ENCODE results near the gene EIPR1. TPM values are rescaled to one million over a fixed set of nuclear protein-coding genes. Genes with fewer than 3 reads are reported as not detected.

EIPR1 gene
- total and polyA plus RNA-seq, 2 donors (not counting 3 experiments of a cell fraction or from before 2014, with no cell fraction given): 30.8 to 57.3 TPM

- Histone ChIP-seq H3K4me2 (ENCODE audit: insufficient read depth, low read length) (no peak overlapping the region), H3K27ac (ENCODE audit: insufficient read depth, low read depth, low read length) (no peak overlapping the region), H4K20me1 (replicated peaks; ENCODE audit: control insufficient read depth, extremely low read depth, insufficient read depth, low read length) (no peaks in the 10 kb centered on the region), H3K36me3 (ENCODE audit: control insufficient read depth in 2 of 2, extremely low read depth in 1 of 2, insufficient read depth in 2 of 2, low read length in 2 of 2) (peaks cover 0 to 7% of the 10 kb centered on the region in 2 experiments), H3K79me2 (ENCODE audit: control insufficient read depth, insufficient read depth, low read length) (peaks cover 3% of the 10 kb centered on the region), H3K9me1 (replicated peaks; ENCODE audit: control insufficient read depth, extremely low read depth, insufficient read depth, low read length) (no peaks in the 10 kb centered on the region), H3K4me1 (ENCODE audit: control insufficient read depth, extremely low read depth, insufficient read depth, low read length) (no peaks in the 10 kb centered on the region), H2AFZ (ENCODE audit: low read depth, low read length) (no peak overlapping the region), H3K9ac (replicated peaks; ENCODE audit: extremely low read depth, insufficient read depth, low read length) (no peak overlapping the region), H3K9me3 (replicated peaks; ENCODE audit: control insufficient read depth, insufficient read depth, low read length) (no peaks in the 10 kb centered on the region), H3K27me3 (ENCODE audit: control insufficient read depth in 2 of 2, insufficient read depth in 2 of 2, low read length in 2 of 2) (no peaks in the 10 kb centered on the region), H3K4me3 (replicated peaks in 1 of 3; ENCODE audit: insufficient read depth in 1 of 3, low read depth in 1 of 3, low read length in 3 of 3) (no peak overlapping the region)
- dilution Hi-C loops (cut with MboI; ENCODE audit: extremely low pct_ligation_motif_present, low sequenced_read_pairs) (no loop called here), intact Hi-C loops (cut with micrococcal nuclease) (no loop called here)
- DNase-seq (ENCODE audit: low read depth, low spot score) (no peak), FAIRE-seq (no peak)
- POLR2A ChIA-PET: no interaction called here
- TF ChIP-seq JUN (IDR thresholded peaks at IDR 0.05; ENCODE audit: borderline replicate concordance, insufficient read depth, insufficient read length, low read depth) (no peak), MYC (IDR thresholded peaks at IDR 0.05; ENCODE audit: low read depth, low read length) (no peak), GATA2 (IDR thresholded peaks at IDR 0.05; ENCODE audit: insufficient read depth, insufficient read length, low read depth, low read length) (no peak)
- no TSS peak for BruUV-seq (replicated peaks)
- CTCF ChIA-PET: interaction anchor here (1.1 kb wide), 1 partner anchor 16 kb away, joined by 3 read pairs; no protein-coding TSS in a partner anchor
Measured at GRCh38 chr2:3319134-3319533, 58.5 kb downstream of the EIPR1 start.

GRCh38 chr2:3317871-3318590, 59.6 kb downstream of the EIPR1 start:
- dilution Hi-C loops (cut with MboI; ENCODE audit: extremely low pct_ligation_motif_present, low sequenced_read_pairs): no loop called here

More at GRCh38 chr2:3317871-3318590, 59.6 kb downstream of the EIPR1 start:
- no peaks in the 10 kb centered on the region for H3K4me1 ChIP-seq (ENCODE audit: control insufficient read depth, extremely low read depth, insufficient read depth, low read length)
- FAIRE-seq: no peak
- no peaks in the 10 kb centered on the region for H3K27me3 ChIP-seq (ENCODE audit: control insufficient read depth in 2 of 2, insufficient read depth in 2 of 2, low read length in 2 of 2)
- TF ChIP-seq CTCF (IDR thresholded peaks at IDR 0.05; ENCODE audit: extremely low read depth in 1 of 2, insufficient read depth in 1 of 2, low read depth in 1 of 2, low read length in 2 of 2): no peak
- TF ChIP-seq POLR2AphosphoS5 (IDR thresholded peaks at IDR 0.05; ENCODE audit: insufficient read depth, low read depth, low read length): no peak
- no peak for TF ChIP-seq MAX (IDR thresholded peaks at IDR 0.05; ENCODE audit: insufficient read depth, insufficient read length)
- no peak for TF ChIP-seq MYC (IDR thresholded peaks at IDR 0.05; ENCODE audit: low read depth, low read length)
- TF ChIP-seq POLR2A (IDR thresholded peaks at IDR 0.05; ENCODE audit: low read depth, low read length): no peak
- no peak for TF ChIP-seq EZH2 (IDR thresholded peaks at IDR 0.05; ENCODE audit: borderline replicate concordance, low read depth, low read length, severe bottlenecking)
- TF ChIP-seq JUN (IDR thresholded peaks at IDR 0.05; ENCODE audit: borderline replicate concordance, insufficient read depth, insufficient read length, low read depth): no peak
- TF ChIP-seq GATA2 (IDR thresholded peaks at IDR 0.05; ENCODE audit: insufficient read depth, insufficient read length, low read depth, low read length): no peak
- no peak for TF ChIP-seq FOS (IDR thresholded peaks at IDR 0.05; ENCODE audit: borderline replicate concordance, insufficient read depth, low read length)
- DNase-seq (ENCODE audit: low read depth, low spot score): no peak
- CTCF ChIA-PET: no interaction called here
- intact Hi-C loops (cut with micrococcal nuclease): no loop called here
- H3K9ac ChIP-seq (replicated peaks; ENCODE audit: extremely low read depth, insufficient read depth, low read length): no peak overlapping the region
- H3K4me2 ChIP-seq (ENCODE audit: insufficient read depth, low read length): no peak overlapping the region
- H2AFZ ChIP-seq (ENCODE audit: low read depth, low read length): no peak overlapping the region
- H3K4me3 ChIP-seq (replicated peaks in 1 of 3; ENCODE audit: insufficient read depth in 1 of 3, low read depth in 1 of 3, low read length in 3 of 3): no peak overlapping the region
- H3K27ac ChIP-seq (ENCODE audit: insufficient read depth, low read depth, low read length): no peak overlapping the region
- H3K9me3 ChIP-seq (replicated peaks; ENCODE audit: control insufficient read depth, insufficient read depth, low read length): no peaks in the 10 kb centered on the region
- no peaks in the 10 kb centered on the region for H4K20me1 ChIP-seq (replicated peaks; ENCODE audit: control insufficient read depth, extremely low read depth, insufficient read depth, low read length)
- H3K9me1 ChIP-seq (replicated peaks; ENCODE audit: control insufficient read depth, extremely low read depth, insufficient read depth, low read length): no peaks in the 10 kb centered on the region
- peaks cover 0 to 7% of the 10 kb centered on the region in 2 experiments for H3K36me3 ChIP-seq (ENCODE audit: control insufficient read depth in 2 of 2, extremely low read depth in 1 of 2, insufficient read depth in 2 of 2, low read length in 2 of 2)
- POLR2A ChIA-PET: no interaction called here
- H3K79me2 ChIP-seq (ENCODE audit: control insufficient read depth, insufficient read depth, low read length): peaks cover 3% of the 10 kb centered on the region
- BruUV-seq (replicated peaks): no TSS peak
